HK-2 (cell line): ENCODE data around the gene SERPINB6.
A peak's percentile ranks its signal among the peaks of the same experiment; 100 is the strongest.
"Not testable (repeated sequence)": the region's sequence is repeated elsewhere in the genome, so short reads cannot be mapped to it uniquely, and the experiment has no call there.

Experiments used
- DNase-seq: peaks from one replicate; pipeline ENCODE4 v3.0.0-alpha.2; 2018; ENCODE audit not compliant: unreplicated experiment

Gene SERPINB6

DNA sequence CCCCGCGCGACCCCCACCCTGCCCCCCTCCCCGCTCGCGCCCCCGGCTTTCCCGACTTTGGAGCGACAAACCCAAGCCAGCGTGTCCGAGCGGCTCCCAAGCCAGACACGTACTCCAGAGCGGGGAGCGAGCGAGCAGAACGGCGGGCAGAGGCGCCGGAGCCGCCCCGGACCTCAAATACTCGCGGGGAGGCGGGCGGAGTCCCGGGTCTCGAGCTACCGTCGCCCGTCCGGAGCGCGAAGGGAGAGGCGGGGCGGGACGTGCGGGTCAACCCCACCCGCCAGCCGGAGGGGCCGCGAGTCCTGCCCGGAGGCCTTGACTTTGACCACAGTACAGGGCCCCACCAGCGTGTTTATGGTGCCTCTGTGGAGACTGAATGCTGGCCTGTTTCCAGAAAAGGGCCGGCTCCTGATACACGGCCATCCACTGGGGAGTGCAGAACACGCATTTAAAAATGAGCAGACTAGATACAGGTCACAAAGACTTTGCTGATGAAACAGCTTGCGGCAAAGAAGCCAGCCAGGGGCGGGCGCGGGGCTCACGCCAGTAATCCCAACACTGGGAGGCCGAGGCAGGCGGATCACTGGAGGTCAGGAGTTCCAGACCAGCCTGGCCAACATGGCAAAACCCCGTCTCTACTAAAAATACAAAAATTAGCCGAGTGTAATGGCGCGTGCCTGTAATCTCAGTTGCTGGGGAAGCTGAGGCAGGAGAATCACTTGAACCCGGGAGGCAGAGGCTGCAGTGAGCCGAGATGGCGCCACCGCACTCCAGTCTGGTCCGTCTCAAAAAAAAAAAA lies at the start of gene SERPINB6:
SERPINB6 (minus strand) TSS at position 148 of the 799 bp plus-strand sequence. CDS start 12,235 bp downstream, outside the sequence.
- DNase-seq, result peak; percentile 72

GRCh38 chr6:3019749-3020320 lies 48.5 kb upstream of the SERPINB6 start:
- DNase-seq, result no peak

GRCh38 chr6:3019065-3019464 lies 47.7 kb upstream of the SERPINB6 start:
- no peak for DNase-seq

DNA sequence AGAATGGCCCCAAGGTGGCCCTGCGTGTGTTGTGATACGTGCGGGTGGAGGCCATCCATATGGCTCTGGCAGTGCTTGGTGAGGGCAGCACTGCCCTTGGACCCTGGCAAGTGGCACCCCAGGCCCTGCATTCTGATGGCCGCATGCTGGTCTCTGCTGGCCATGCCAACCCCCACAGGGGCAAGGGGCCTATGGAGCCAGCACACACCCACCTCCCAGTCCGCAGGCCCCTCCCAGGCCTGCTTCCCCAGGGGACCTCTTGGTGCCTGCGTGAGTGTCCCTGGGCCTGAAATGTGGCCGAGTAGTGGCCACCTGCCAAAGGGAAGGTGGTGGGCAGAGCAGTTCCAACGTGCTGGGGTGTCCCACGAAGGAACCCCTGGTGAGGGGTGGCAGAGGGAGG lies 45.9 kb upstream of the SERPINB6 start:
- DNase-seq, result no peak

GRCh38 chr6:3016473-3017280 lies 45.3 kb upstream of the SERPINB6 start:
- no peak for DNase-seq

GRCh38 chr6:3015144-3015543 lies 43.8 kb upstream of the SERPINB6 start:
- DNase-seq, result no peak

- DNase-seq, result no peak
Measured at GRCh38 chr6:3014675-3015066, 43.3 kb upstream of the SERPINB6 start.

DNA sequence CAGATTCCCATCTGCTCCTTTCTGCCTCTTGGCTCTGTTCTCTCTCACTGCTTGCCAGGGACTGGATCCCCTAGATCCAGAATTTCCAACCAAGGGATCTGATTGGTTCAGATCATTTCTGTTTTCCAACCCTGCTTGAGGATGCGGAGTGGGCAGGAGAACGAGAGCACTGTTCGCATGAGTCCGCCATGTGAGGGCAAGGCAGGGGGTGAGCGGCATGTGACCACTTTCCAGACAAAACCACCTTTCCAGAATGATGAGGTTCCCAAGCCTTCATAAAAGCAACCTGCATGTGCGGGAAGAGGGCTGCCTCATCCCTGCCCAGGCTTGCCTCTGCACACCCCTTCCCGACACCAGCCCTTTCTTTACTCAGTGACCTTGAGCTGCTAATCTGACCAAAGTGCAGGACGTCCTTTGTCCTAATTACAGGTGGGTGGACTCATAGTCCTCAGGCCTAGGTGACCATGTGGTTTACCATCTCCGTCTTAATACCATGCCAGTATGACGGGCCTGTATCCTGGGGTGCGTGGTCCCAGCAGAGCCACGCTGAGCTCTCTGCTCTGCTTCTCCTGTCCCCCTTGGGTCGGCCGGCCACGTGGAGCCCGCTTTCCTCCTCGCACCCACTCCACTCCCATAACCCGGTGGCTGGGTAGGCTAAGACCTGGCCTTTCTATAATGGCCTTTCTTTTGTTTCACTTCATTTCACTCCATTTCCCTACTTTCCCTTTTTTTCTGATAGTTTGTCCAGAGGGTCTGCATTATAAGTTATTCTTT lies 42.7 kb upstream of the SERPINB6 start:
- no peak for DNase-seq

- DNase-seq, result peak; percentile 74
Measured at GRCh38 chr6:3013486-3013885, 42.1 kb upstream of the SERPINB6 start.

- DNase-seq, result no peak
Measured at GRCh38 chr6:3011592-3011991, 40.2 kb upstream of the SERPINB6 start.

DNA sequence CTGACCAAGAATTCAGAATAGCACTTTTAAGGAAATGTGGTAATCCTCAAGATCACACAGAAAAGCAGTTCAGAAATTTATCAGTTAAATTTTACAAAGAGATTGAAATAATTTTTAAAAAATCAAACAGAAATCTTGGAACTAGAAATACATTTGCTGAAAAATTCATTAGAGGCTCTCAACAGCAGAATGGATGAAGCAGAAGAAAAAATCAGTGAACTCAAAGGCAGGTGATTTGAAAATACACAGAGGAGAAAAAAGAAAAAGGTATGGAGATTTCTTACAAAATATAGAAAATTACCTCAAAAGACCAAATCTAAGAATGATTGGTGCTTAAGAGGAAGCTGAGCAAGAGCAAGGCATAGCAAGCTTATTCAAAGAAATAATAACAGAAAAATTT lies 39.8 kb upstream of the SERPINB6 start:
- no peak for DNase-seq

- no peak for DNase-seq
Measured at GRCh38 chr6:3009930-3010329, 38.6 kb upstream of the SERPINB6 start.

DNA sequence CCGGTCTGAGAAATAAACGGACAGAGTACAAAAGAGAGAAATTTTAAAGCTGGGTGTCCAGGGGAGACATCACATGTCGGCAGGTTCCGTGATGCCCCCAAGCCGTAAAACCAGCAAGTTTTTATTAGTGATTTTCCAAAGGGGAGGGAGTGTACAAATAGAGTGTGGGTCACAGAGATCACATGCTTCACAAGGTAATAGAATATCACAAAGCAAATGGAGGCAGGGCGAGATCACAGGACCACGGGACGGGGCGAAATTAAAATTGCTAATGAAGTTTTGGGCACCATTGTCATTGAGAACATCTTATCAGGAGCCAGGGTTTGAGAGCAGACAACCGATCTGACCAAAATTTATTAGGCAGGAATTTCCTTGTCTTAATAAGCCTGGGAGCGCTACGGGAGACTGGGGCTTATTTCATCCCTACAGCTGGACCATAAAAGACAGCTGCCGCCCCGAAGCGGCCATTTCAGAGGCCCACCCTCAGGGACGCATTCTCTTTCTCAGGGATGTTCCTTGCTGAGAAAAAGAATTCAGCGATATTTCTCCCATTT lies 37.4 kb upstream of the SERPINB6 start:
- not testable (repeated sequence) for DNase-seq

DNA sequence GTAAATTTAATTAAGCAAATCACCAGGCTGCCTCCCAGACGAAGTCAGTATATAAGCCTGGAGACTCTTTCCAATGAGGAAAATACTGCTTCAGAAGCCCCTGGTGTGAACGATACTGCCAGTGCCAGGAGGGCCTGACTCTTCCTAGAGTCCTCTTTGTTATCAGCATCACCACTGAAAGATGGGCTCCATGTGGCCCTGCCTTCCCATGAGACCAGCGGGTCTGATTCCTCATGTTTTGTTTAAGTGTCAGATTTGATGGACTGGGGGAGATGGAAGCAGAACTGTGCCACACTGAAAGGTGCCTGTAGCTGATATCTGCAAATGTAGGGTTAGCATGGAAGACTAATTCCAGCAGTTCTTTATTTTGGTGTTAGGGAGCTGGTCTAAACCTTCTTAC lies 36.2 kb upstream of the SERPINB6 start:
- DNase-seq, result no peak

GRCh38 chr6:3006476-3006875 lies 35.1 kb upstream of the SERPINB6 start:
- DNase-seq, result no peak

DNA sequence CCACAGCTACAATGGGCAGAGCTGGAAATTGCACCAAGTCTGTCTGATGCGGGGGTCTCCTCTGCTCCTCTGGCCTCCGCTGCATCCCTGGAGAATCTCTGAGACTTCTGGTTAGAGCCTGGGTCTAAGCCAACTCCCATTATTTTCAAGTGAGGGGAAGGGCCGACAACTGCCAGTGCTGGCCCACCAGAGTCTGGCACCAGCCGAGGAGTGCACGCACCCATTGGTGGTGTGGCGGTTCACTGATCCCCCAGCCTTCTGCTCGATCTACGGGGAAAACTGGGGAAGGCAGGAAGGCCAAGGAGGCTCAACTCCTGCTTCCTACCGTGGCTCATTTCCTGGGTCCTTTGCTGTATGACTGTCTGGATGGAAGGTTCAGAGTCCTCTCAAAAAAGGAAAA lies 34.5 kb upstream of the SERPINB6 start:
- DNase-seq, result no peak

DNA sequence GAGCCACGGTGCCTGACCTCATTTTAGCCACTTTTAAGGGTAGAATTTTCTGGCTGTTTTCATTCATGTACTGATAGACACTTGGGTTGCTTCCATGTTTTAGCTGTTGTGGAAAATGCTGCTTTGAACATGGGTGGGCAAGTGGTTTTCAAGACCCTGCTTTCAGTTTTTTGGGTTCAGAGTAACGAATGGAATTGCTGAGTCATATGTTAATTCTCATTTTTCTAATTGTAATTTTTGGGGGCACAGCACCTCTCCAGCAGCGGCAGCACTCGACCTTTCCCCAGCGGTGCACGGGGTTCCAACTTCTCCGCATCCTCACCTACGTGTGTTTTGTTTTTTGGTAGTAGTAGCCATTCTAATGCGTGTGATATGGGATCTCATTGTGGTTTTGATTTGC lies 33.7 kb upstream of the SERPINB6 start:
- no peak for DNase-seq

DNA sequence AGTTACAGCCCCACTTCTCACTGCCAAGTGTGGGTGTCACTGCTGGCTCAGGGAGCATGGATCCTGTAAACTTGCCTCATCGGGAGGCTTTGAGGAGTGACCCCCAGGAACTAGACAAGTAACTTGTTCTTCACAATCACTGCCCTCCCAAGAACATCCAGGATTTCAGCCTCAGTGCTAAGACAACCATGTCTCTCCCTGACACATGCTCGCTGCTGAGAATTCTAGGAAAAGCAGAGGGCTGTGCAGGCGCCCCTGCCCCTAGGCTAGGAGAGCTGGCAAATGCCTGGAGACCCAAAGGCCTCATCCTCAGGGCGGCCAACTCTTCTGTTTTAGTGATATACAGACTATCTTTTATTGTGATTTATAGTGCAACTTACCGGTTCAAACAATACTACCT lies 31.9 kb upstream of the SERPINB6 start:
- DNase-seq, result not testable (repeated sequence)

- DNase-seq, result no peak
Measured at GRCh38 chr6:3001773-3002293, 30.5 kb upstream of the SERPINB6 start.

- no peak for DNase-seq
Measured at GRCh38 chr6:3001146-3001772, 29.9 kb upstream of the SERPINB6 start.
